ENCODE results near the gene CPLX1. TPM values are rescaled to one million over a fixed set of nuclear protein-coding genes. Genes with fewer than 3 reads are reported as not detected.

CPLX1 gene
- polyA plus RNA-seq, 1 donor (not counting 4 experiments of a cell fraction or from before 2014, with no cell fraction given) = 0.04 TPM

DNA sequence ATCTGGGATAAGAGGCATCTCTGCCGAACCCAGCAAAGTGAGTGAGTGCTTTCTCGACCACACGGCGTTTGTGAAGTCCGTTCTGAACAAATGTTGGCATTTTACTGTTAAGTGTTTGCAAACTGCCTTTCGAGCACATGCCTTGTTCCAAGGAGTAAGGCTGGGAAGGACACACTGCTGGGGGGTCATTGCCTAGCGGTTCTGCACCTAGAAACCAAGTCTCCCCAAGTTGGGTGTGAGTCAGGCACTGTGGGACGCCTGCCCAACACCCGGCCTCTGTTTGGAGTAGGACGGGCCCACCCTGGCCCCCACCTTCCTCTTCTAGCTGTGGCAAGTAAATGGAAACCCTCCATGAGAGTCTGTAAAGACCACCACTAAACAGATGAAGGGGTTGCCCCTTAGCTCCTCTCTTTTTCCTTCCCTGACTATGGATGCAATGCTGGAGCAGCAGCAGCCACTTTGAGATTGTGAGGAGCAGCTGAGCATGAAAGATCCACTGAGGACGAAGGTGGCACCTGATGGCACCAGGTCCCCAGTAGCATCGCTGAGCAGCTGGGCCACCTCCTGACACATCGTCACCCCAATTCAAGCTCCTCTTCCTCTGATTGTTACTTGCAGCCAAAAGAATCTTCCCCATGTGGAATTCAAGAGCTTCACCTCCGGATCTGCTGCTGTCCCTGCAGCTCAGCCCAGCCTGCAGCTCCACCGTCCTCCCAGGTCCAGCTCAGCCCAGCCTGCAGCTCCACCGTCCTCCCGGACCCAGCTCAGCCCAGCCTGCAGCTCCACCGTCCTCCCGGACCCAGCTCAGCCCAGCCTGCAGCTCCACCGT lies 6.3 kb downstream of the CPLX1 start:
- no peak for DNase-seq (ENCODE audit: low read depth, low spot score)
- no peaks in the 10 kb centered on the region for H4K20me1 ChIP-seq (ENCODE audit: control insufficient read depth, extremely low read depth, insufficient read depth, low read length)
- TF ChIP-seq EZH2 (IDR thresholded peaks at IDR 0.05; ENCODE audit: low read length) = no peak
- TF ChIP-seq, protein P1, sequence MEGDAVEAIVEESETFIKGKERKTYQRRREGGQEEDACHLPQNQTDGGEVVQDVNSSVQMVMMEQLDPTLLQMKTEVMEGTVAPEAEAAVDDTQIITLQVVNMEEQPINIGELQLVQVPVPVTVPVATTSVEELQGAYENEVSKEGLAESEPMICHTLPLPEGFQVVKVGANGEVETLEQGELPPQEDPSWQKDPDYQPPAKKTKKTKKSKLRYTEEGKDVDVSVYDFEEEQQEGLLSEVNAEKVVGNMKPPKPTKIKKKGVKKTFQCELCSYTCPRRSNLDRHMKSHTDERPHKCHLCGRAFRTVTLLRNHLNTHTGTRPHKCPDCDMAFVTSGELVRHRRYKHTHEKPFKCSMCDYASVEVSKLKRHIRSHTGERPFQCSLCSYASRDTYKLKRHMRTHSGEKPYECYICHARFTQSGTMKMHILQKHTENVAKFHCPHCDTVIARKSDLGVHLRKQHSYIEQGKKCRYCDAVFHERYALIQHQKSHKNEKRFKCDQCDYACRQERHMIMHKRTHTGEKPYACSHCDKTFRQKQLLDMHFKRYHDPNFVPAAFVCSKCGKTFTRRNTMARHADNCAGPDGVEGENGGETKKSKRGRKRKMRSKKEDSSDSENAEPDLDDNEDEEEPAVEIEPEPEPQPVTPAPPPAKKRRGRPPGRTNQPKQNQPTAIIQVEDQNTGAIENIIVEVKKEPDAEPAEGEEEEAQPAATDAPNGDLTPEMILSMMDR (optimal IDR thresholded peaks at IDR 0.05 in 1 of 3, IDR thresholded peaks at IDR 0.05 in 1 of 3, conservative IDR thresholded peaks at IDR 0.05 in 1 of 3; ENCODE audit: extremely low read depth in 1 of 3, insufficient read depth in 2 of 3, low read length in 3 of 3) = no peak
- H3K9me3 ChIP-seq (ENCODE audit: control insufficient read depth, low read depth, low read length) = peaks cover 2% of the 10 kb centered on the region
- no peak overlapping the region for H3K4me3 ChIP-seq (ENCODE audit: control insufficient read depth in 2 of 3, extremely low read depth in 1 of 3, insufficient read depth in 2 of 3, low read depth in 1 of 3, low read length in 3 of 3)
- H3K27me3 ChIP-seq (ENCODE audit: control insufficient read depth, extremely low read depth, insufficient read depth, low read length) = peaks cover 60% of the 10 kb centered on the region
- FAIRE-seq = no peak
- no peak overlapping the region for H3K27ac ChIP-seq (ENCODE audit: control insufficient read depth, insufficient read depth, low read length)
- H3K79me2 ChIP-seq (ENCODE audit: control insufficient read depth, insufficient read depth, low read length) = no peaks in the 10 kb centered on the region
- H3K9ac ChIP-seq (ENCODE audit: control insufficient read depth, extremely low read depth, insufficient read depth, low read length) = no peak overlapping the region
- no peaks in the 10 kb centered on the region for H3K36me3 ChIP-seq (ENCODE audit: control insufficient read depth in 2 of 2, extremely low read depth in 1 of 2, insufficient read depth in 2 of 2, low read length in 2 of 2)
- dilution Hi-C loops (cut with MboI; ENCODE audit: extremely low pct_ligation_motif_present, low sequenced_read_pairs) = no loop called here
- no peaks in the 10 kb centered on the region for H3K4me1 ChIP-seq (ENCODE audit: control insufficient read depth, extremely low read depth, insufficient read depth, low read length)
- no peaks in the 10 kb centered on the region for H3K9me1 ChIP-seq (ENCODE audit: control insufficient read depth, extremely low read depth, insufficient read depth, low read length)
- no peak overlapping the region for H3K4me2 ChIP-seq (ENCODE audit: control insufficient read depth, extremely low read depth, insufficient read depth, low read depth, low read length)
- no peak overlapping the region for H2AFZ ChIP-seq (ENCODE audit: control insufficient read depth, low read length)

- FAIRE-seq (no peak), DNase-seq (ENCODE audit: low read depth, low spot score) (no peak)
- Histone ChIP-seq H3K9ac (ENCODE audit: control insufficient read depth, extremely low read depth, insufficient read depth, low read length) (no peak overlapping the region), H4K20me1 (ENCODE audit: control insufficient read depth, extremely low read depth, insufficient read depth, low read length) (no peaks in the 10 kb centered on the region), H2AFZ (ENCODE audit: control insufficient read depth, low read length) (no peak overlapping the region), H3K9me1 (ENCODE audit: control insufficient read depth, extremely low read depth, insufficient read depth, low read length) (no peaks in the 10 kb centered on the region), H3K27ac (ENCODE audit: control insufficient read depth, insufficient read depth, low read length) (no peak overlapping the region), H3K9me3 (ENCODE audit: control insufficient read depth, low read depth, low read length) (peaks cover 2% of the 10 kb centered on the region), H3K4me3 (ENCODE audit: control insufficient read depth in 2 of 3, extremely low read depth in 1 of 3, insufficient read depth in 2 of 3, low read depth in 1 of 3, low read length in 3 of 3) (no peak overlapping the region), H3K4me1 (ENCODE audit: control insufficient read depth, extremely low read depth, insufficient read depth, low read length) (no peaks in the 10 kb centered on the region), H3K4me2 (ENCODE audit: control insufficient read depth, extremely low read depth, insufficient read depth, low read depth, low read length) (no peak overlapping the region), H3K27me3 (ENCODE audit: control insufficient read depth, extremely low read depth, insufficient read depth, low read length) (peaks cover 57% of the 10 kb centered on the region), H3K79me2 (ENCODE audit: control insufficient read depth, insufficient read depth, low read length) (no peaks in the 10 kb centered on the region), H3K36me3 (ENCODE audit: control insufficient read depth in 2 of 2, extremely low read depth in 1 of 2, insufficient read depth in 2 of 2, low read length in 2 of 2) (no peaks in the 10 kb centered on the region)
- dilution Hi-C loops (cut with MboI; ENCODE audit: extremely low pct_ligation_motif_present, low sequenced_read_pairs) = no loop called here
- no peak for TF ChIP-seq EZH2 (IDR thresholded peaks at IDR 0.05; ENCODE audit: low read length)
- TF ChIP-seq, protein P1 (optimal IDR thresholded peaks at IDR 0.05 in 1 of 3, IDR thresholded peaks at IDR 0.05 in 1 of 3, conservative IDR thresholded peaks at IDR 0.05 in 1 of 3; ENCODE audit: extremely low read depth in 1 of 3, insufficient read depth in 2 of 3, low read length in 3 of 3) = no peak
These were observed 7.6 kb downstream of the CPLX1 start for GRCh38 chr4:818106-818921.

All from keratinocyte (primary cell).